GM19438 (cell line): ENCODE results near the gene FTO.

Source experiments
- ATAC-seq: cut with Tn5 transposase; IDR thresholded peaks from one replicate; pipeline ENCODE4 v1.9.1; 2021; ENCODE audit warnings: low read depth; ENCODE audit not compliant: unreplicated experiment

FTO gene

GRCh38 chr16:54135361-54136275 is 431.7 kb downstream of the FTO start:
- no peak for ATAC-seq

GRCh38 chr16:54136276-54136625 is 432.3 kb downstream of the FTO start:
- no peak for ATAC-seq

GRCh38 chr16:54140057-54140787 is 436.3 kb downstream of the FTO start:
- no peak for ATAC-seq

- no peak for ATAC-seq
These were observed 436.8 kb downstream of the FTO start for GRCh38 chr16:54140788-54141136.

- no peak for ATAC-seq
These were observed 438.8 kb downstream of the FTO start for GRCh38 chr16:54142787-54143186.

- no peak for ATAC-seq
These were observed 439.5 kb downstream of the FTO start for GRCh38 chr16:54143410-54143809.

GRCh38 chr16:54143934-54144571 is 440.1 kb downstream of the FTO start:
- ATAC-seq = no peak

GRCh38 chr16:54144572-54144947 is 440.6 kb downstream of the FTO start:
- no peak for ATAC-seq

- ATAC-seq = no peak
These were observed 441.9 kb downstream of the FTO start for GRCh38 chr16:54145881-54146280.

GRCh38 chr16:54148974-54149373 is 445.0 kb downstream of the FTO start:
- no peak for ATAC-seq

- ATAC-seq = no peak
These were observed 446.9 kb downstream of the FTO start for GRCh38 chr16:54150861-54151260.

GRCh38 chr16:54152362-54153239 is 448.6 kb downstream of the FTO start:
- no peak for ATAC-seq

GRCh38 chr16:54153240-54153934 is 449.4 kb downstream of the FTO start:
- no peak for ATAC-seq

GRCh38 chr16:54156349-54156748 is 452.4 kb downstream of the FTO start:
- no peak for ATAC-seq

GRCh38 chr16:54158986-54159385 is 455.0 kb downstream of the FTO start:
- no peak for ATAC-seq

GRCh38 chr16:54159490-54160080 is 455.6 kb downstream of the FTO start:
- ATAC-seq = no peak

- ATAC-seq = no peak
These were observed 456.4 kb downstream of the FTO start for GRCh38 chr16:54160252-54160860.

GRCh38 chr16:54160939-54161897 is 457.3 kb downstream of the FTO start:
- no peak for ATAC-seq
